NK-92 treated with Interleukin-12 subunit alpha and Interleukin-12 subunit beta, amount 100 ng/mL, for 24 hours (cell line): ENCODE data around the gene PPP1R7.

Experiments
- DNase-seq: peaks from one replicate; lab custom pipeline; 2025; lab: John Stamatoyannopoulos, UW

The PPP1R7 gene

DNA sequence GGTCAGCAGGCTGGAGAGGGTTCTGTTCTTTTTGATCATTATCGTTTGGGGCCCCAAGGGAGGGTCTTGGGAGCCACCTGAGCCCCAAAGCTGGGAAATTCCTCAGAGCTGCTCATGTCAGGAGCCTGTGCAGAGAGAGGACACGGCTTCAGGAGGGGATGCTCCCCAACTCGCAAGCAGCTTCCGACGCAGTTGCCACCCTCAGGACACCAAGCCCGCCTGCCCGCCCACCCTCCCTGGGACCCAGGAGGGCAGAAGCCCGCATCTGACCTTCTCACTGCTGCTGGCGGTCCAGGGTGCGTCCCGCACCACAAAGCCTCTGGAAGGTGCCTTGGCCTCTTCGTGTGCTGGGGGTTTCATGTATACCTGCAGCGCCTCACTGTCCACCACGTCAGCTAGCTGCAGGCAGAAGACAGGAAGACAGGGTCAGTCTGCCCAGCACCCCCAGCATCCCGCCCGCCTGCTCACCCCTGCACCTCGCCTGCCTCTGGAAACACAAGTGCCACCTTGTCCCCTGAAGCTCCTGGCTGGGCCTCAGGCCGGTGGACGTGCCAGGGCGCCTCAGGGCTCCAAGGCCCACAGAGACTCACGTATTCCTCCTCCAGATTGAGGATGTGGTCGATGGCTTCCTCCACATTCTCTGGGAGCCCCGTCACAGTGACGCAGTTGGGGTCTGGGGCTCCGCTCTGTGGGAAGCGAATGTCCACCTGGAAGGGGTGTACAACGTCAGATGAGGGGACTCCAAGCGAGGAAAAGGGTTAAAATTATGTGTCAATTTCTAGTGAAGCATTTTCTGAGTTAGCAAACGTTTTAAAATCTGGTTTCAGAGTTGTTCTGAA, 79.5 kb downstream of the PPP1R7 start:
- DNase-seq = no peak

DNA sequence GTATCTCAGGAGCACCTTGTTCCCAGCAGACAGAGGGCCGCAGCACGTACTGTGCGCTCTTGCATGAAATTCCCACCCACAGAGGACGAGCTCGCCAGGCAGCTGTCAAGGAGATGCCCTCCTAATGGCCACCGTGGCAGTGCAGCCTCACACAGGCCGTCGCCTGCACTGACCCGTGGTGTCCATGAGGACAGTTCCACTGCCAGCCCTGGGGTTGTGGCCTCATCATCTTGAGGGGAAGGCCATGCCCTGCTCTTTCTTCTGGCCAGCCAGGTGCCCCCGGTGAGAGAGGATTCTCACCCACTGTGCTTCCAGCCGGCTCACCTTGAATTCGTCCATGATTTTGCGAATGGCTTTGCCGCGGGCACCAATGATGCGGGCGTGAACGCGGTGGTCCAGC, 80.2 kb downstream of the PPP1R7 start:
- DNase-seq = no peak

DNA sequence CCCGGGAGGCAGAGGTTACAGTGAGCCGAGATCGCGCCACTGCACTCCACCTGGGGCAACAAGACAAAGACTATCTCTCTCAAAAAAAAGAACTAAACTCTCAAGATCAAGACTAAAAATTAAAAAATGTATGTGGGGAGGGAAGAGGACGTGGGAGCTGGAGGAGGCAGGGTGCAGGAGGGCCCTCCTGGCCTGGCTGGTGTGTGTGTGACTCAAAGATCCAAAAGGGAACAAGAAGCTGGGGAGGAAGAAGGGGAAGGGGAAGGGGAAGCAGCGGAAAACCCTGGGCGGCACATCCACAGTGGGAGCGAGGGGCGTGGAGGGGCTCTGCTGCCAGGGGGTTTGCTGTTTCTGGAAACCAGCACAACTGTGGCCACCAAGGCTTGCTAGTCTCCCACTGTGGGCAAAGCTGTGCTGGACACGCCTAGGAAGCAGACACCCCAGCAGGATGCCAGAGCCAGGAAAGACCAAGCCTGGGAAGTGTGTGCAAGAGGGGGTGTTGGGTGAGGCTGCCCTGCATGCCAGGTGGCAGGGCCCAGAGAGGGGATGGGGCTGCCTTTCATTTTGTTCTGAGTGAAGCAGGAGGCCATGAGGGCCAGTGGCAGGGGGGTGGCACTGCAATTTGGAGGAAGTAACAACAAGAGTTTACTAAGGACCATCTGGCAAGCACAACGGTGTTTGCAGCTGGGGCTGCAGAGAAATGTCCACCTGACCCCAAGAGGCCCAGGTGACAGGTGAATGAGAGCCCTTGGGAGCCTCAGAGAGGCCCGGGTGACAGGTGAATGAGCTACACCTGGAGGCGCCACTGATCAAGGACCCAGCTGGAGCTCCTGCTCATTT, 82.7 kb downstream of the PPP1R7 start:
- no peak for DNase-seq
